HG02938 (cell line): ENCODE data around the gene LRRTM4.
"Not testable (repeated sequence)": the region's sequence is repeated elsewhere in the genome, so short reads cannot be mapped to it uniquely, and the experiment has no call there.

Experiments used
- ATAC-seq: cut with Tn5 transposase; IDR thresholded peaks from one replicate; pipeline ENCODE4 v1.9.1; 2021; ENCODE audit warnings: mild to moderate bottlenecking, moderate library complexity; ENCODE audit not compliant: unreplicated experiment

The LRRTM4 gene

DNA sequence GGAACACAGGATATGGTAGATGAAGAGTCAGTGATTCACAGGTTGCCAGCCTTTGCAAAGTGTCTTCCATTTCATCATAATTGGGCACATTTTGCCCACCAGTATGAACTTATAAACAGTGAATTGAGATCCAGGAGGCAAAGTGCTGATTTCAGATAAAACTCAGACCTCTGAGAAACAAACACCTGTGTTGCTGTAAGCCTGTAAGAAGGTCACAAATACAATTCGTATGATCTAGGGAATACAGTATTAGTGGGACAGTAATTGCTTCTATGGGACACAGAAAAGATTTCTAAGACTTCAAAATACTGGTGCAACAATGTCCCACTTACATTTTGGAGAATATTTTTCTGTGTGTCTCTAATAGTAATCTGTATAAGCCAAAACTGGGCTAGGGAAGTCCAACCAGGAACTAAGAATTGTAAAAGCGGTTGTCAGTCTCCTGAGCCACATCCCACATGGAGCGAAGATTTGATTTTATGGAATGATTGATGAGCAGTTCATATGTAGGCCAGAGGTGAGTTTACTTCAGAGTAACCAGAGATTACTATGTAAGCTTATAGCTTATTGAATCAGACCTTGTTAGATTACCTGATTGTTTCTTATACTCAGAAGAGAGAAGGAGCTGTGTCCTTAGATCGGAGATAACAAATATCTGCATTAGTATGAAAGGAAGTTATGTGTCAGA, 728.4 kb downstream of the LRRTM4 start:
- no peak for ATAC-seq

DNA sequence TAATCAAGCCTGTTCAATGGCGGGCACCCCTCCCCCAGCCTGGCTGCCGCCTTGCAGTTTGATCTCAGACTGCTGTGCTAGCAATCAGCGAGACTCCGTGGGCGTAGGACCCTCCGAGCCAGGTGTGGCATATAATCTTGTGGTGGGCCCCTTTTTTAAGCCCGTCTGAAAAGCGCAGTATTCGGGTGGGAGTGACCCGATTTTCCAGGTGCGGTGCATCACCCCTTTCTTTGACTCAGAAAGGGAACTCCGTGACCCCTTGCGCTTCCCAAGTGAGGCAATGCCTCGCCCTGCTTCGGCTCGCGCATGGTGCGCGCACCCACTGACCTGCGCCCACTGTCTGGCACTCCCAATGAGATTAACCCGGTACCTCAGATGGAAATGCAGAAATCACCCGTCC, 740.9 kb downstream of the LRRTM4 start:
- ATAC-seq: not testable (repeated sequence)

DNA sequence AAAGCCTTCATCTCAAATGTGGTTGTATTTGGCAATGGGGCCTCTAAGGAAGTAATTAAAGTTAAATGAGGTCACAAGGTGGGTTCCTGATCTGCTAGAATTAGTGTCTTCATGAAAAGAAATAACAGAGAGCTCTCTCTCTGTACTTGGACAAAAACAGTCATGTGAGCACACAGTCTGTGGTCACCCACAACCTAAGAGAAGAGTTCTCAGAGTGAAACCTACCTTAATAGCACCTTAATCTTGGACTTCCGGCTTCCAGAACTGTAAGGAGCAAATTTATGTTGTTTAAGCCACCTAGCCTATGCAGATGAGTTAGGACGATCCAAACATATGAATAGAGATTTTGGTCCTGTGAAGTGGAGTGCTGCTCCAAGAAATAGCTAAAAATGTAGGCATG, 758.9 kb downstream of the LRRTM4 start:
- no peak for ATAC-seq

DNA sequence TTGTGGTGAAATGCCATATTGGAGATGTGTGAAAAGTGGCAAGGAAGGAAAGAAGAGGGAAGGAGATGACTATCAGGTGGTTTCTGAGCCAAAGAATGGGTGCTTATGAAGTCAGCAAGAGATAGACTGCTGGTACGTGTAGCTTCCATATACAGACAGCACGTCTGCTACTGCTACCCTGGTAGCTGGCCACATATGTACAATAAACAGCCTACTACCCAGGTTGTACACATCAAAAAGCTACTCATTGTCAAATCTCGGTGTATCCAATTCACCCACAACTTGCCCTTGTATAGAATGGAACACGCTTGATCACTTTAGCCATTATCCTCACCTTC, 761.8 kb downstream of the LRRTM4 start:
- no peak for ATAC-seq

DNA sequence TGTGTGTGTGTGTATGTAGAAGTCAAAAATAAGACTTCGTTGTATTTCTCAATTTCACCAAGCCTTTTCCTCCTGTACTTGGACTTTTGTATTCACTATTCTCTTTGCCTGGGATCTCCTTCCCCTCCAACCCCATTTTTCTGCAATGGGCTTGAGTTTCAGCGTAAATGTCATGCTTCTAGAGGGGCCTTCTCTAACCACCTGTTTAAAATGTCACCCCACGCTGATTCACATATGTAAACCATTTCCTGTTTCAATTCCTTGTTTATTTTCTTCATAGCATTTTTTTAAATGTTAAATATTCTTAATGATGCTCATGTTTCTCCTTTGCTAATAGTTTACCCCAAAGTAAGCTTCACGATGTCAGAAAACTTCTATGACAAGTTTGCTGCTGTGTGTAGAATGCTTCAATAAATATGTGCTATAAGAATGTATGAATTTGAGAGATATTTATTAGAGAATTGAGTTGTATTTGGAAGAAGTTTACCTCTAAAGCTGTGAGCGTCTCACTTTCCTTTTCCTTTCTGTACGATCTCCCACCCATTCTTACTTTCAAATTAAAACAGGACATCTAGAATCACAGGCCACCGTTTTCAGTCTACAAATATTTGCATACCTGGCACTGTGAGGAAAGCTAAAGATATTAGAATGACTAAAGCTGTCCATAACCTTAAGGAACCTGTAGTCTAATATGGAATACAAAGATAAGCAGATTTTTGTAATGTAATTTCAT, 762.4 kb downstream of the LRRTM4 start:
- ATAC-seq: no peak

DNA sequence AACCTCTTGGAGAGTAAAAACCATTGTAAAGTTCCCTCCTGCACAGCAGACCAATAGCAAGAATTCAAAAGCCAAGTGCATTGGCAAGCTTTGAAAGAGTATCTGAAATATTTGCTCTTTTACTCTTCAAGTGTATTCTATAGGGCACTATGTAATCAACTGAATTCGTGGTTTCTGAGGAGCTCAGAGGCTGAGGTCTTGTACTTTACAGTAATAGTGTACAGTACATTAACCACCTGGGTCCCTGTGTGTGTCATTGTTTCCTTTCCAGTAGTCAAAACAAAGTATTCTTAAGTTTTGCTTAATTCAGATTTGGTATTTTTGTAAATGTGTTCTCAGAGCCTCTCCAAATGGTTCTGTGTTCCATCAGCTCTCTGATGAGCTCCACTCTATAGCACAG, 769.7 kb downstream of the LRRTM4 start:
- ATAC-seq: no peak

DNA sequence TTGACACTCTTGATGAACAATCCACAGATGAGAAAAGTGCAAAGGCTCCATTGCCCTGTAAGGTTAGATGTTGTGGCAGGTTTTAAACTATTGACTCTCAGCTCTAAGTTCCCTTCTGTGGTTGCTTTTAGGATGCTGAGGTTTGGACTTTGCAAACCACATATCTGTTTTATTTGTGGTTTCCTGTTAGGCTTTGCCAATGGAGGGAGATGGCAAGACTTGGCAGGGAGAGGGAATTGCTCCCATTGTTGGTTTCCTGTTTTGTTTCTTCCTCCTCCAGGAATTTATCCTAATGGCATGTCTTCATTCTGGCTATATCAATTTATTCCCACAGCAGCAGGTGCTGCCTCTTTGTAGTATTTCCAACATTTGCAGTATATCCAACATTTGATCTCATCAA, 772.3 kb downstream of the LRRTM4 start:
- no peak for ATAC-seq

DNA sequence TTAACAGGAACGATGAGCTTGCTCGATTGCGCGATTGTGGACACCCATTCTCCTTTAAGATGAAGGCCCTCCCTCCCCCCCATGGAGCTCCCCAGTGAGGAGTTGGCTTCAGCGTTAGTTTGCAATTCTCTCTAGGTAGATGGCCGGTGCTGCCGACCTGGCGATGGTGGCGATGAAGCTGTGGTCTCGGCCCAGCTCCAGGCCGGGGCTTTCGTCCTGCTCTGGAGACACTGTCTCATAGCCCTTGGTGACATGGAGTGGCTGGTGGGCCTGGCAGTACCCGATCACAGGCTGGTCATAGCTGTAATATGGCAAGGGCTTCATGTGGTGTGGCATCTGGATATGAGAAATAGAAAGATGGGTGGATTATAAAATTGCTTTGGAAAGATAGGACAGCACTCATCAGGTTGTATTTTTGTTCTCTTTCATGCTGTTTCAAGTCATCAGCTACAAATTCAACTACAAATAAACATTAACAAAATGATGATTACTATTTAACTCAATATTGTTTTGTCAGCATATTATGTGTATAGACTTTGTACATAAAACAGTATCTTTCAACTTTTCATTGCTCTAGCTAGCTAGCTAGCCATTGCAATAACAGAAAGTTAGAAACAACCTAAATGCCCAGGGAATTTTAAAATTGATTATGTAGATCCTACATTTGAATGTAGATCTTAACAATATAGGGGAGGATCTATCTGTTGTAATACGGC, 773.4 kb downstream of the LRRTM4 start:
- no peak for ATAC-seq

DNA sequence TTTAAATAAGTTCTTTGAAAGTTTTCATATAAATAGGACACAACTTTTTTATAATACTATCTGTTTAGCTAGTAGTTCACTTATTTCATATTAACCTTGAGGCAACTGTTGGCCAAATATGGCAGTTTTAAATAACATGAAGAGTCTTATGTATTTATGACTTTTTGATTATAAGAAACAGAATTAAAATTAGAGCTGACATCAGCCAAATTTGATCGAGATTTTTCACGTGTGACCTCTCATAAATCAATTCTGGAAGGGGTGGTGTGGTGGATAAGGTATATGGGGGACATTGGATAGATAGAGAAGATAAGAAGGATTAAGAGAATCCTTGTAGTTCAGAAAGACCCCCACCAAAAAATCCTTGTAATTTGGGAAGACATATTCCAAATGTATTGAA, 776.6 kb downstream of the LRRTM4 start:
- ATAC-seq: no peak

DNA sequence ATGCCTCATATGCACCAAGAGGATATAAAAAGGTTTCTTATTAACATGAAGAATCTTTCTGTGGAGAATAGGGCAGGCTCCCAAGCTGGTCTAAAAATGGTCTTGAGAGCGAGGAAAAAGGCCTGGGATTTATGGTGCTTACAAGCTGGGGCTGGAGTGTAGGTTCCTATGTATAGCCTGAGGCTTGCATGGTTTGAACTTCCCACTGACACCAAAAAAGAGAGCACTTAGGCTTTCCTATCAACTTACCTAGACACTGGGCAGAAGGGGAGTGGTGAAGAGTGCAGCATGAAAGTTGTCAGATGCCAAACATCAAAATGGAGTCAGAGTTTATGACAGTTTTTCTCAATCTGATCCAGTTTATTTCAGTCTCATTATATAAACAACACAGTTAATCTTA, 784.6 kb downstream of the LRRTM4 start:
- ATAC-seq: no peak

DNA sequence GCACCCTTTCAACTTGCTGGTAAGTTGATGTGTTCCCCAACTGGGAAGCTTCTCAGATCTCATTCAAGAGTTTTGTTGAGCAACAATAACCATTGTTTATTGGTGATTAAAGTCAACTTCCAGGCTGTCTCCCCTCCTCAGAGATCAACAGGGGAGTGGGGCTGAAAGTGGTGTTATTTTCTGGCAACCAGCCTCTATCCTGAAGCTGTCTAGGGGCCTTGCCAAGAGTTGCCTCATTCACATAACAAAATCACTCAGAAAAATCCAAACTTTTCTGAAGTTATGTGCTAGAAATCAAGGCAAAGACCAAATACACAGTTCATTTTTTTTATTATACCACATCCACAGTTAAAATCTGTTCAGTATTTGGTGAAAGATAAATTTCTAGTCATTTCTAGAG, 788.4 kb downstream of the LRRTM4 start:
- no peak for ATAC-seq

DNA sequence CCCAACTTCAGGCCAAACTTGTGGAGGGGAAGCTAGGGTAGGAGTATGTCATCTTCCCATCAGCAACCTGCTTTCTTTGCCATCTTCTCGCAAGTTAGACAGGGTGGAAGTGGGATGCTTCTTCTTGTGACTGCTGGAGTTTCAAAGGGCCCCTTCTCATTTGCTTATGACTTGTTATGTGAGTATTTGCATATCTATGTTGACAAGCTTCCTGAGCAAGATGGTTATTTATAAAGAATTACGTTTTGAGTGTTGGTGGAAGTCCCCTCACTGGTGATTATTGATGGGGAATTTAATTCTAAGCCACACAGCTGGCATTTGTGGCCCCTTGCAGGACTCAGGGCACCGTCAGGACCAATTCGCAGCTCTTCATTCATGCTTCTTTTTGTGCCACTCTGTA, 791.0 kb downstream of the LRRTM4 start:
- no peak for ATAC-seq

DNA sequence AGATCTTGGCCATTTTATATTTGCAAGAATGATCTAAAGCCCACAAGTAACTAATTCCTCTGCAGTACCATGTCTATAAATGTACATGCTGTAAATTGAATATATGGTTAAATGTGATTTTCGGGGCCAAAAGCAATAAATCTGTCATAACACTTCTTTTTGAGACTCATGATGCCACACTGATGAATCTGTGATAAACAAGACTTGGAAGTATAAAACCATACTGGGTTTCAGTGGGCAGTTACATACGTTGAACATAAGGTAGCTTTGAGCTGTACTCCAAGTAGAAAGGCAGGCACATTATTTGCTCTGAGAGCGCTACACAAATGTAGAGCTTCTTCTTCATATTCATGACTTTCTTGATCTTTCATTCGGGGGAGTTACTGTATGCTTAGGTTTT, 792.2 kb downstream of the LRRTM4 start:
- no peak for ATAC-seq

DNA sequence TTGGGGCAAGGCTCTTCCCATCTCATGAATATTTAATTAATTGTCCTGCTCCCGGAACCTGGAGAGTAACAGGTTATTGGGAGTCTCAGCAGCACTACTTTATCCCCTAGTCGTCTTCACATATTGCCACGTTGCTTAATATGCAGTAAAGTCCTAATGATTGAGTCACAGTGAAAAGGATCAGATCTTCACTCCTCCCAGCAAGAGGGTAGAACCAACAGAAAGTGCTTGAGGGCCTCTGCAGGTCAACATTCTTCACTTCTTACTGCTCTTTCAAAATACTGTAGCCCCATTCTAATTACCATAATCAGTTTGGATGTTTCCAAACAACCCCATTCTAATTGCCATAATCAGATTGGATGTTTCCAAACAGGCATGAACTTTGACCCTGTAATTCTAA, 801.0 kb downstream of the LRRTM4 start:
- ATAC-seq: no peak

DNA sequence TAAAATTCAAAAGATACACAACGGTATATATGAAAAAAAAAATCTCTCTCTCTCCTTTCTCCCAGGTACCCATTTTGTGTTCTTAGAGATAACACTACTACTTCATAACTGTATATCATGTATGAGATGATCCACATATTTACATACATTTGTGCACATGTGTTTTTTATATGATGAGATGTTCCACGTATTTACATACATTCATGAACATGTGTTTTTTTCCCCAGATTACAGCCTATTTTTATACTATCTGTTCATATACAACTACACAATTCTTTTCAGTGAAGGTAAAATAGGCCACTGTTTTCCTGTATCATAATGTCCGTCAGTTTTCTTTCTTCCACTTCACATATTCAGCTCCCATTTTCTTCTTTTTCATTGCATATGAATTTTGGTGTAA, 808.9 kb downstream of the LRRTM4 start:
- ATAC-seq: no peak

DNA sequence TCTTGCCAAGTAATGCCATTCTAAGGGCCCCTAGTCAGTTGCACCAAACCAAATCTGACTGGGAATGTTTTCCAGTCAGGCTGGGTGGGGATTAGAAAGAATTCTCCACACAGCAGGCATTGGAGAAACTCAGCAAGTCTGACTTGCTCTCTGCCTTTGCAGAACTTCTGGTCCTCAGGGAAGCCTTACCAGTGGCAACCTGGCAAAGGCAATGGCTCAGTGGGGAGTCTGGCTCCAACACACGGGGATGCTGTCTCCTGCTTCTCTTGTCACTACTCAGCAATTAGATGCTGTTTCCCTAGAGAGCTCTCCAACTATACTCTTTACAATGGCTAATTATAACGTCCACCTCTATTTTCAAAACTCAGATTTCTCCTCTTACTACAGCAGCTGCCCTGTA, 810.7 kb downstream of the LRRTM4 start:
- ATAC-seq: no peak

DNA sequence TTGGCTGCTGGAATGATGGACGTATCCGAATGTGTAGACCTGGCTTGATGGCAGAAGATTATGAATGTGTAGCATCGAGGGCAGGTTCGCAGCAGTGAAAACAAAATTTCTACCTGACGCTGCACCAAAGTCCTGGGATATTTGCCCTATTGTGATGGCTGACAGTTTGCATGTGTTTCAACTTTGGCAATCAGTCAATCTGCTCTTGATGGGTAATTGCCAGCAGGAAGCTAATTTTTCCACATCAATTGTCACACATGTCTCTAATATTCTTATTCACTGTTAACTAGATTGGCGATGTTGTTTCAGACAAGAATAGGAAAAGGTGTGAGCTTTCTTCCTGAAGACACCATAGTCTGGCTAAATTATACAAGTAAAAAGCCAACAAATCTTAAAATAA, 821.3 kb downstream of the LRRTM4 start:
- no peak for ATAC-seq

DNA sequence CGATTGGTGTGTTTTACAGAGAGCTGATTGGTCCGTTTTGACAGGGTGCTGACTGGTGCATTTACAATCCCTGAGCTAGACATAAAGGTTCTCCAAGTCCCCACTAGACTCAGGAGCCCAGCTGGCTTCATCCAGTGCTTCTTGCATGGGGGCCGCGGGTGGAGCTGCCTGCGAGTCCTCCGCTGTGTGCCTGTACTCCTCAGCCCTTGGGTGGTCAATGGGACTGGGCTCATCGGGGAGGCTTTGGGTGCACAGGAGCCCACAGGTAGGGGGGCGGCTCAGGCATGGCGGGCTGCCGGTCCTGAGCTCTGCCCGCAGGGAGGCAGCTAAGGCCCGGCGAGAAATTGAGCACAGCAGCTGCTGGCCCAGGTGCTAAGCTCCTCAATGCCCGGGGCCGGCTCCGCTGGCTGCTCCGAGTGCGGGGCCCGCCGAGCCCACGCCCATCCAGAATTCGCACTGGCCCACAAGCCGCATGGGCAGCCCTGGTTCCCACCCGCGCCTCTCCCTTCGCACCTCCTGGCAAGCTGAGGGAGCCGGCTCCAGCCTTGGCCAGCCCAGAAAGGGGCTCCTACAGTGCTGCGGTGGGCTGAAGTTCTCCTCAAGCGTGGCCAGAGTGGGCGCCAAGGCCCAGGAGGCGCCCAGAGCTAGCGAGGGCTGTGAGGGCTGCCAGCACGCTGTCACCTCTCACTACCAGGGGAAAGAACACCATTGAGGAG, 824.0 kb downstream of the LRRTM4 start:
- not testable (repeated sequence) for ATAC-seq
